ENCODE results near the gene ZNF177.
"Not testable (repeated sequence)": the region's sequence is repeated elsewhere in the genome, so short reads cannot be mapped to it uniquely, and the experiment has no call there.

Gene ZNF177

DNA sequence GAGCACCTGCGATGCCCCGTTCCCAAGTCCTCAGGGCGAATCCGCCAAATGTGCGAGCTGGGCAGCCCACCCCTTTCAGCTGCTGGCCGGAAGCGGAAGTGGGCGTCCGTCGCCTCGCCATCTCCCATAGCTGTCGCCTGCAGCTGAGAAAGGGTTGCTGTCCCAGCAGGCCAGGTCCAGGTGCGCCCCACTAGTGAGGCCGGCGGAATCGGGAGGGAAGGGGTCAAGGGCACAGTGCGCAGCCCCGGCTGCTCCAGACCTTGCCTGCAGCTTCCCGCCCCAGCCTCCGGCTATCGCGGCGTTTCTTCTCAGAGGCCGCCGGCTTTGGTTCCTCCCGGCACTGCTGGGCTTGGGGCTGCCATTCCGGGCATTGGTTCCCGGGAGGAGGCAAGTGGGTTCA, at the start of gene ZNF177:
TSS of gene ZNF177 (plus strand) at position 109 of the 400 bp plus-strand sequence. CDS start 15,299 bp downstream, outside the sequence.
- DNase-seq, result no peak

DNA sequence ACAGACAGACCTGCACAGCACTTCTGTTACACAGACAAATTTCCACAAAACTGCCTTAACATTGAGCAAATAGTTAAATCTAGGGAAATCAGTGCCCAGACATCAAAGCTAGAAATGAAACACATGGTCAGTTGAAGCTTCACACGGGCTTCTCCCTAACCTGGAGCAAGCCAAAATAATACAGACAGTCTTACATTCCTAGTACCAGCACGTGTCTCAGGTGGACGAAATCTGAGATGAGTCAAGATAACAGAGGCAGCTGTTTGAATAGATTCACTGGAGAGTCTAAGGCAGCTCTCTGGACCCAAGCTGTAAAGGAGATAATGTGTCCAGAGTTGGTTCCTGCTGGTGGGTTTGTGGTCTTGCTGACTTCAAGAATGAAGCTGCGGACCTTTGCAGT, 49.1 kb upstream of the ZNF177 start:
- DNase-seq, result no peak

DNA sequence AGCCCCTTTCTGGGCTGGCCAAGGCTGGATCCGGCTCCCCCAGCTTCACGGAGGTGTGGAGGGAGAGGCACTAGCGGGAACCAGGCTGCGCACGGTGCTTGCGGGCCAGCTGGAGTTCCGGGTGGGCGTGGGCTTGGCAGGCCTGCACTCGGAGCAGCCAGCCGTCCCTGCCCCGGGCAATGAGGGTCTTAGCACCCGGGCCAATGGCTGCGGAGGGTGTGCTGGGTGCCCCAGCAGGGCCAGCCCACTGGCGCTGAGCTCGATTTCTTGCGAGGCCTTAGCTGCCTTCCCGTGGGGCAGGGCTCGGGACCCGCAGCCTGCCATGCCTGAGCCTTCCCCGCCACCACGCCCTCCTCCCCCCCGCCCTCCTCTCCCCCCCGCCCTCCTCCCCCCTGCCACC, 41.5 kb upstream of the ZNF177 start:
- DNase-seq, result no peak

DNA sequence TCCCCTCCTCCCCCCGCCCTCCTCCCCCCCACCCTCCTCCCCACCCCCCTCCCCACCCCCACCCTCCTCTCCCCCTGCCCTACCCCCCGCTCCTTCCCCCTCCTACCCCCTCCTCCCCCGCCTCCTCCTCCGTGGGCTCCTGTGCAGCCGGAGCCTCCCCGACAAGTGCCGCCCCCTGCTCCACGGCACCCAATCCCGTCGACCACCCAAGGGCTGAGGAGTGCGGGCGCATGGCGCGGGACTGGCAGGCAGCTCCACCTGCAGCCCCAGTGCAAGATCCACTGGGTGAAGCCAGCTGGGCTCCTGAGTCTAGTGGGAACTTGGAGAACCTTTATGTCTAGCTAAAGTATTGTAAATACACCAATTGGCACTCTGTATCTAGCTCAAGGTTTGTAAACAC, 41.1 kb upstream of the ZNF177 start:
- not testable (repeated sequence) for DNase-seq

DNA sequence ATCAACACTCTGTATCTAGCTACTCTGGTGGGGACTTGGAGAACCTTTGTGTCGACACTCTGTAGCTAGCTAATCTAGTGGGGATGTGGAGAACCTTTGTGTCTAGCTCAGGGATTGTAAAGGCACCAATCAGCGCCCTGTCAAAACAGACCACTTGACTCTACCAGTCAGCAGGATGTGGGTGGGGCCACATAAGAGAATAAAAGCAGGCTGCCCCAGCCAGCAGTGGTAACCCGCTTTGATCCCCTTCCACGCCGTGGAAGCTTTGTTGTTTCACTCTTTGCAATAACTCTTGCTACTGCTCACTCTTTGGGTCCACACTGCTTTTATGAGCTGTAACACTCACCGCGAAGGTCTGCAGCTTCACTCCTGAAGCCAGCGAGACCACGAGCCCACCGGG, 40.6 kb upstream of the ZNF177 start:
- not testable (repeated sequence) for DNase-seq

DNA sequence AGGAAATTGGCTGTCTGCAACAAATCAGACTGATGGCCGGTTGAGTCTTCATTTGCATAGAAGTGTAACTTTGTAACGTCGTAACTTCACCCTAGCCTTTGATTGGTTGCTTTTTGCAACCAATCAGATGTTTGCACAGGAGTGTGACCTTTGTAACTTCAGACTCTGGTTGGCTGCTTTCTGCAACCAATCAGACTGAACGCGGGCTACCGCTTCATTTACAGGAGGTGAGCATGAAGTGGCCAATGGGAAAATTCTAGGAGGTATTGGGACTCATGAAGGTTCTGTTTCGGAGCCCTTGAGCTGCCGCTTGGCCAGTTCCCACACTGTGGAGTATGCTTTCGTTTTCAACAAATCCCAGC, 39.3 kb upstream of the ZNF177 start:
- peak; percentile 81 for DNase-seq

DNA sequence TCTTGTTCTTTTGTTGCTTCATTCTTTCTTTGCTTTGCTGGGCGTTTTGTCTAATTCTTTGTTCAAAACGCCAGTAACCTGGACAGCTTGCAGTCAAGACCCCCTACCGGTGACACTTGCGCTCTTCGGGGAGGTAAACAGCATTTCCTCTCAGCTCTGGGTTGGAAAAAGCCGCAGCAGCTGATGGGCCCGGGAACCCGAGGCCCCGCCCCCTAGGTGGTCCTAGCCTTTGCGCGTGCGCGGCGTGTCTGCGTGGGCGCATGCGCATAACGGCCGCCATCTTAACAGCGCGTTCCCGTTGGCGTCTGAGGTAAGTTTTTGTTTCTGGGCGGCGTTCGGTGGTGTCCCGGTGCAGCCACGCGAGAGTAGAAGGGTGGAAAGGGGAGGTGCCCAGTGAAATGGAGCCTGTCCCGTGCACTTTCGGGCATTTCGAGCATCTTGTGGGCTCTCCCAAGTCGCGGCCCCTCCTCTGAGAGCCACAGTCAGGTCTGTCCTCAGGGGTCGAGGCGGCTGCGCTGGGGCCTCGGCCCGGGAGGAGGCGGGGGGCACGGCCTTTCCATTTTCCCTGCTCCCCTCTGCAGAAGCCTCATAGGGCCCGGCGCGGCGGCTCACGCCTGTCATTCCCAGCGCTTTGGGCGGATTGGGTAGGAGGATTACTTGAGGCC, 38.8 kb upstream of the ZNF177 start, which contains the start of gene ZNF559:
TSS of gene ZNF559 (plus strand) at position 261 of the 665 bp plus-strand sequence. CDS start 14,371 bp downstream, outside the sequence.
- peak; percentile 93 for DNase-seq

DNA sequence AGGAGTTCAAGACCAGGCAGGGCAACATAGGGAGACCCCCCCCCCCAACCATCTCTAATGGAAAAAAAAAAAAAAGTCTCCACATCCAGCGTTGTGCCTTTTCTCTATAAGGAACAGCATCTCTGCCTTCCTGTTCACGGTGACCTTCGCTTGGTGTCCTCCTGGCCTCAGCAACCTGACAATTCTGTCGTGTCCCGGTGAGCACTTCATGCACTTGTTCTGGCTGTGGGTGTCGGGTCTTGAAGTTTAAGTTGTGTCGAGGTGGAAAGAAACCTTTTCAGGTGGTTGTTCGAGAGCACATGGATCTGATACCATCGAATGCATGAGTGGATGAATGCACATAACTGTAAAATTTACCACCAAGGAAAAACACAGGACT, 38.2 kb upstream of the ZNF177 start:
- peak; percentile 8 for DNase-seq

DNA sequence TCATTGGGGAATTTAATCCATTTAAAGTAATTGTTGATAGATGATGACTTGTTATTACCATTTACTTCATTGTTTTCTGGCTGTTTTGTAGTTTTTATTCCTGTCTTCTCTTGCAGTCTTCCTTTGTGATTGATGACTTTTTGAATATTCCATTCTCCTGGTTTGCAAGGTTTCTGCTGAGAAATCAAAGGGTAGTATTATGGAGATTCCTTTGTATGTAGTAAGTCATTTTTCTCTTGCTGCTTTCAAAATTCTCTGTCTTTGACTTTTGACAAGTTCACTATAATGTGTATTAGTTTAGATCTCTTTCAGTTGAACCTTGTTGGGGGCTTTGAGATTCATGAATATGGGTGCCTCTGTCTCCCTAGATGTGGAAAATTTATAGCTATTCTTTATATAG, 32.8 kb upstream of the ZNF177 start:
- no peak for DNase-seq

DNA sequence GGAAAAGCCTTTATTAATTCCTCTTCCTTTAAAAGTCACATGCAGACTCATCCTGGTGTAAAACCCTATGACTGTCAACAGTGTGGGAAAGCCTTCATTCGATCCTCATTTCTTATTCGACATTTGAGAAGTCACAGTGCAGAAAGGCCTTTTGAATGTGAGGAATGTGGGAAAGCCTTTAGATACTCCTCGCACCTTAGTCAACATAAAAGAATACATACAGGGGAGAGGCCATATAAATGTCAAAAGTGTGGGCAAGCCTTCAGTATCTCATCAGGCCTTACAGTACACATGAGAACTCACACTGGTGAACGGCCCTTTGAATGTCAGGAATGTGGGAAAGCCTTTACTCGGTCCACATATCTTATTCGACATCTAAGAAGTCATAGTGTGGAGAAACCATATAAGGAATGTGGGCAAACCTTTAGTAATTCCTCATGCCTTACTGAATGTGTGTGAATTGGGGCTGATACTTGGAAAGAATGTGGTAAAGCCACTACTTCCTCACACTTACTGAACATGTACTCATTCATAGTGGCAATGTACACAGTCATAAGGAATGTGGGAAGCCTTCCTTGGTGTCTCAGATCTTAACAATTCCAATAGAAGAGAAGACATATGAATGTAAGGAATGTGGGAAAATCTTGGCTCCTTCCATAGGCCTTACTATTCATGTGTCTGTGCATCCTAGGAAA, 20.1 kb upstream of the ZNF177 start:
- DNase-seq, result no peak

DNA sequence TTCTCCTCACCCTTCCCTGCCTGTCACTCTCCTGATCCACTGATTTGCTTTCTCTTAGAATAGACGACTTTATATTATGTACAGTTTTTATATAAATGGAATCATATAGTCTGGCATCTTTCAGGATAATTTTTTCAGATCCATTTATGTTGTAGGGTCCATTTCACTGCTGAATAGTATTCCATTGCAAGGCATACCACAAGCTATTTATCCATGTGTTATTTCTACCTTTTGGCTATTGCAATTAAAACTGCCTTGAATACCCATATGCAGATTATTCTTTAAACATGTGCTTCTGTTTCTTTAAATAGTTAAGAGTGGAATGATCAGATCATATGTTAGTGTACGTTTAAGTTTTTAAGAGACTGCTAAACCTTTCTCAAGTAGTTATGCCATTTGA, 17.8 kb upstream of the ZNF177 start:
- DNase-seq, result no peak

DNA sequence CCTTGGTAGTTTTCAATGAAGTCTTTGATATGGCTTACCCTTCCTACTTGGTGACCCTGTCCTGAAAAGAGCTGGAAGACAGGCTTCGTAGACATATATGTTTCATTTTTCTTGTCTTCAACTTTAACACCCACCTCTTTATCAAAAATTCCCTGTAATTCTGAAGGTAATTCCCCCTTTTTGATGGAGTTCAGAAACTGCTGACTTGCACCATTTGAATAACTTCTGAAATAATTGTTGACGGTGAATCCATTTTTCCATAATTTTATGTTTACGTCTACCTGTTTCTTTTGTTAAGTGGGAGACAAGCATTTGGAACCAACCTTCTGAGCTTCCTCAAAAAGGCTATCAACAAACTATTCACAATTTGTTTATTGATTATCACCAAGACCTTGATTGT, 14.6 kb upstream of the ZNF177 start:
- DNase-seq, result no peak

DNA sequence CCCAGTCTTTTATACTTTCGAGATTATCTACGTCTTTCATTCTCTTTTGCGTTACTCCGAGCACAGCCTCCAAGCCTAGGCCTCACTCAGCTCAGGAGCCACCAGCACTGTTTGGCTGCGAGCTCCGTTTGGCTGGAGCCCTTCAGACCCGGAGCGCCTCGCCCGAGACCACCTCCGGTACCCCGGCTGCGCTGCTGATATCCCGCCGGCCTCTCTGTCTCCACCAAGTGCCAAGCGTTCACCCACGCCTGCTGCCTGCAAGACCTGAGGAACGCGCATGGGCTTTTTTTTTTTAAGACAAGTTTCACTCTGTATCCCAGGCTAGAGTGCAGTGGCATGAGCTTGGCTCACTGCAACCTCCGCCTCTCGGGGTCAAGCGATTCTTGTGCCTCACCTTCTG, 14.1 kb upstream of the ZNF177 start:
- DNase-seq, result no peak

DNA sequence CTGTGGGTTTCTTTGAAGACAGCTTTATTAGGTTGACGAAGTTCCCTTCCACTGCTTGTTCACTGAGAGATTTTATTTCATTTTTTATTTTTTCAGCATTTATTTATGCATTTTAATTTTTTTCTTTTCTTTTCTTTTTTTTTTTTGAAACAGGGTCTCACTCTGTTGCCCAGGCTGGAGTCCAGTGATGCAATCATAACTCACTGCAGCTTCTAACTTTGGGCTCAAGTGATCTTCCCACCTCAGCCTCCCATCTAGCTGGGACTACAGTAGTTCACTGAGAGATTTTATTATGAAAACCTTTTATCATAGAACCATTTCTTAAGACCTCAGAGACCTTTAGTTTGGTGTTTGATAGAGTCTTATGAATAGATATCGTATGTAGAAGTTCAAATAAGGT, 10.3 kb upstream of the ZNF177 start:
- DNase-seq, result no peak

DNA sequence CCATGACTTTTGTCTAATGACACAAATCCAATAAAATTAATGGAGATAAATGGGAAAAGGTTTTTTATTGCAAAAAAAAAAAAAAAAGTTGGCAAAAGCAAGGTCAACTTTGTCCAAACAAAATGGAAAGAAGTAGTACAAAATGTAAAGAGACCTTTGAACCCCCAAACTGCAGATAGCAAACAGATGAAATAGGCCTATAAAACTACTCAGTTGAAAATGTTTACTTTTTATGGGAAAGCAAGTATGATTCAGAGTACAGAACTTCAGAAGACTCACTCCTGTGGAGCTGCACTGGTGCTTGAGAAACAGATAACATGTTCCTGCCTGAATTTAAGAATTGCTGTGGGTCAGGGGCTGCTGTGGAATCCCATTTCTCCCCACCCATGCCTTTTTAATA, 9.8 kb upstream of the ZNF177 start:
- DNase-seq, result no peak

DNA sequence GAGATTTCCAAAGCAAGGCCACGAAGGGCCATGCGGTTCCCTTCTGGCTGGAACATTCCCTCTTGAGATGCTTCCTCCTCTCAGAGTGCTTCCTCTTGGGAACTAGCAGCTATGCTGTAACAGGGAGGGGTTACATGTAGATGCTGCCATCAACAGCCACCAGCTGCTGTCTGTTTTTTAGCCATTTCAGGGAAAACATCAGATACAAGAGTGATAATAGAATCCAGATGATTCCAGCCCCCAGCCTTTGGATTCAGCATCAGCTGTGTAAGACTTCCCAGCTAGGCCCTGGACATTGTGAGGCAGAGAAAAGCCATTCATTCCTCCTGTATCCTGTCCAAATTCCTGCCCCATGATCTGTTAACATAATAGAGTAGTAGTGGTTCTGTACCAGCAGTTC, 8.2 kb upstream of the ZNF177 start:
- no peak for DNase-seq

DNA sequence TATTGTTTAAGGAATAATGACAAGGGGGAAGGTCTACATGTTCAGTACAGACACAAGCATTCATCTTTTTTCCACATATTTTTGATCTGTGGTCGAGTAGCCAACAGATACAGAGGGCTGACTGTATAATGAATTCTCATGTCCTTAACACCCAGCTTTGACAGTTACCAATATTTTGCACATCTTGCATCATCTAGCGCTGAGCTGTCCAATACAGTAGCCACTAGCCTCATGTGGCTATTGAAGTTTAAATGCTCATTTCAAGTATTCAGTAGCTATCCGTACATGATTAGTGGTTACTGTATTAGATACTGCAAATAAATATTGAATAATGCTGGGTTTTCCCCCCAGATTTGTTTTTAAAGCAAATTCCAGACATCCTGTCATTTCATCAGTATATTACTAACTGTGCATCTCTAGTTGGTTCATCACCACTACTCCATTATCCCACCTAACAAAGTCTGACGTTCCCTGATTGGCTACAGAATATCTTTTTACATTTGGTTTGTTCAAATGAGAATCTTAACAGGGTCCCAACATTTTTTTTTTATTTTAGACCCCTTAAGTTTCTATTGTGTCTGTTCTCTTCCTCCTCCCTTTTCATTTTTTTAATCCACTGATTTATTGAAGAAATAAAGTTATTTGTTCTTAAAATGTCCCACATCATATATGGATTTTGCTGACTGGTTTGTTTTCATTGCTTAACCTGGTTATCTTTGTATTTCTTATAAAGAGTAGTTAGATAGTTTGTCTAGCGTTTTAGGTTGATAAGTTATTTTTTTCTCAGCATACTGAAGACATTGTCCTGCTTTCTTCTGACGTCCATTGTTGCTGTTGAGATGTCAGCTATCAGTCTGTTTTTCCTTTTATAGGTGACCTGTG, 8.2 kb downstream of the ZNF177 start:
- no peak for DNase-seq

DNA sequence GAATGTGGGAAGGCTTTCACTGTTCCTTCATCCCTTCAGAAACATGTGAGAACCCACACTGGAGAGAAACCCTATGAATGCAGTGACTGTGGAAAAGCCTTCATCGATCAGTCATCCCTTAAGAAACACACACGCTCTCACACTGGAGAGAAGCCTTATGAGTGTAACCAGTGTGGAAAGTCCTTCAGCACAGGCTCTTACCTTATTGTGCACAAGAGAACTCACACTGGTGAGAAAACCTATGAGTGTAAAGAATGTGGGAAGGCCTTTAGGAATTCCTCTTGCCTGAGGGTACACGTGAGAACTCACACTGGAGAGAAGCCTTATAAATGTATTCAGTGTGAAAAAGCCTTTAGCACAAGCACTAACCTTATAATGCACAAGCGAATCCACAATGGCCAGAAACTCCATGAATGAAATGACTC, 18.6 kb downstream of the ZNF177 start:
- no peak for DNase-seq

DNA sequence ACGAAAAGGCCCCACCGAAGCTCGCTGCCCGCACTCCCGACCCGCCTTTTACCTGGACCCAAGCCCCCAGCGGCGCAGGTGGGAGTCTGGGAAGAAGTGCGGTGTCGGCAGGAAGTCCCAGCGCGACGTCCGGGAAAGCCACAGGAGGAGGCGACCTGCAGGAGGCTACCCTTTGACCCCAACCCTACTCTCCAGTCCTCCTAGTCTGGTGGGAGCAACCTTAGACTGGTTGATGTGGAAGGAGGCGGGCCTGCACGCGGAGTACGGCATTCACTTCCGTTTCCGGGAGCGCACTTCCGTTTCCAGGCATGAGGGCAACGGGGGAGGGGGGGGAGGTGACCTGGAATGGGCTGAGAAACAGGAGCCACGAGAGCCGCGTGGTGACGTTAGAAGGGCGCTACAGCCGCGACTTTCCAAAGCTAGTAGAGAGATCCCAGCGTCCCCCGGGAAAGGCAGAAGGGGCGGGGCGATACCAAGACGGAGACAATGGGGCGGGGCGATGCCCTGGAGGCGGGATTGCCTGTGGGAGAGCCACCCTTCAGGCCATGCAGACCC, 44.1 kb downstream of the ZNF177 start:
- peak; percentile 64 for DNase-seq

DNA sequence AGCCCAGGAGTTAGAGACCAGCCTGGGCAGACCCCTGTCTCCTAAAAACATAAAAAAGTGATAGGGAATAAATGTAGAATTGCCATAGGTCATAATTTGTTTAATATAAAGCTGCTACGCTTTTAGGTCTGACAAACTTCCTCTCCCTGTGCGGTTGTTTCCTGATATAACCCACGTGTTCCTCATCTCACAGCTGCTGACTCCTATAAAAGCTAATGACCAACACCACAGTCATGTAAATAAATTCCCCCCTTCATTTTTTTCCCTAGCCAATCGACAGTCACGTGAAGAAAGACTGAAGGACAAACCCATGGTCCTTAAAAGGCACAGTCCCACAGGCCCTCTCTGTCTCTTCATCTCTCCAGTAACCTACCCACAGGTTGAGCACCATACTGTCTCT, 45.0 kb downstream of the ZNF177 start:
- no peak for DNase-seq

DNA sequence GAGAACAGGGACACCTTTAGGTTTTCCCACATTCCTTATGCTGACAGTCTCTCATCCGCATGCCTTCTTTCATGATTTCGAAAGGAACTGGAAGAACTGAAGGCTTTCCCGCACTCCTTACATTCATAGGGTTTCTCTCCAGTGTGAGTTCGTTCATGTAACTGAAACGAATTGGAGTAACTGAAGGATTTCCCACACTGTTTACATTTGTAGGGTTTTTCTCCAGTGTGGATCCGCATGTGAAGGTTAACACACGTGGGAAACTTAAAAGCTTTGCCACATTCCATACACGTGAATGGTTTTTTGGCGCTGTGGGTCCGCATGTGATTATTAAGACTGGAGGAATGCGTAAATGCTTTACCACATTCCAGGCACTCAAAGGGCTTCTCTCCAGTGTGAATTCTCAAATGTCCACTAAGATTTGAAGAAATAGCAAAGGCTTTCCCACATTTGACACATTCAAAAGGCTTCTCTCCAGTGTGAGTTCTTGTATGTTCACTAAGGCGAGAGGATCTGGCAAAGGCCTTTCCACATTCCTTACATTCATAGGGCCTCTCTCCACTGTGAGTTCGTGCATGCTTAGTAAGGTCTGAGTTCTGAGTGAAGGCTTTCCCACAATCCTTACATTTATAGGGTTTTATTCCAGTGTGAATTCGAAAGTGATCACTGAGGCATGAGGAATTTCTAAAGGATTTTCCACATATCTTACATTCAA, 50.6 kb downstream of the ZNF177 start:
- no peak for DNase-seq

DNA sequence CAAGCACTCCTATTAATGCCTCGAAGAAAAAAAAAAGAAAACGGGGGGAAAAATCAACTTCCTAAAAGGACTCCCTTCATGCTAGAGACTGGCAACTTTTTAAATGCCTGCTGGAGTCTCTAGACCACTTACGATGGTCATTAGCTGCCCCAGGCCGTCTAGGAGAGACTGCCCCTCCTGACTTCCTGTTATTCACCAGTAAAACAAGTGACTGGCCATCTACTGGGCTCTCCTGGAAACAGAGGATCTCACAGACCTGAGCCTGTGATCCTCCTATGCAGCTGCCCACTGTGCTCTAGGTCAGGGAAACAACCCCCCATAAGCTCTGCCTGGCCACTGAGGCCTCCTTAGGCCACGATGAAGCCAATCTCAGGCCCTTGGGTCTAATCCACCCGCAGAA, 65.1 kb downstream of the ZNF177 start:
- no peak for DNase-seq

DNA sequence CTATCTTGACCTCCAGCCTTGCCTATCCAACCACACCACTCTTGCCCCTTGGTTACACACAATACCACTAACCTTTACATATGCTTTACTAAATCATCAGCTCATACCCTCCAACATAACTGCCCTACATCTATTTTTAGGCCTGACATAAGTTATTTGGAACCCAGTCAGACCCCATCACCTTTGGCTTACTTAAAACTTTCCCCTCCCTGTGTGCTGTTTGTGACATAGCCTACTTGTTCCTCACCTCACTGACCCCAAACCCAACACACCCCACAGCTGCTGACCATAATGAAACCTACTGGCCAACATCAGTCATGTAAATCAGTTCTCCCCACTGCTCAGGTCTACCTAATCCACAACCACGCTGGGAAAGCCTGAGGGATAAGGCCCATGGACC, 67.6 kb downstream of the ZNF177 start:
- no peak for DNase-seq

All from hematopoietic multipotent progenitor cell treated with erythropoietin and hydrocortisone succinate and interleukin-3 and kit ligand, for 8 days (in vitro differentiated cells).